ENCODE measurements around the gene GDI1. TPM values are rescaled to one million over a fixed set of nuclear protein-coding genes. Genes with fewer than 3 reads are reported as not detected.

GDI1 gene
- polyA plus RNA-seq, 1 of the 3 experiments (the other 2 are of a cell fraction): 408 TPM

- Histone ChIP-seq H3F3A (replicated peaks; ENCODE audit: insufficient read depth) (peaks cover 4% of the 10 kb centered on the region), H3K27me3 (ENCODE audit: insufficient read depth) (peaks cover 23% of the 10 kb centered on the region), H3K4me2 (peak overlapping the region; percentile 84), H3K79me2 (ENCODE audit: insufficient read depth) (peaks cover 32% of the 10 kb centered on the region), H3K36me3 (replicated peaks in 1 of 2; ENCODE audit: control insufficient read depth in 1 of 2, insufficient read depth in 2 of 2, low read length in 1 of 2) (peaks cover 0 to 17% of the 10 kb centered on the region in 2 experiments), H3K9me2 (no peaks in the 10 kb centered on the region), H3K4me1 (ENCODE audit: control insufficient read depth in 1 of 2, insufficient read depth in 2 of 2, low read depth in 1 of 2, low read length in 1 of 2) (peaks cover 0 to 14% of the 10 kb centered on the region in 2 experiments; a peak in 1 of 4 replicates), H3K27ac (ENCODE audit: low read depth in 2 of 2, low read length in 1 of 2) (no peak overlapping the region; a peak in 1 of 4 replicates), H3K9ac (peak overlapping the region; percentile 63), H3K9me3 (no peaks in the 10 kb centered on the region), H4K20me1 (ENCODE audit: insufficient read depth) (peaks cover 16% of the 10 kb centered on the region; the same call in 1 of the 2 replicates), H3K4me3 (ENCODE audit: low read depth in 2 of 2, low read length in 1 of 2) (peak overlapping the region; percentile 59 to 66), H2AFZ (ENCODE audit: low read depth) (no peak overlapping the region)
- TF ChIP-seq CHD2 (IDR thresholded peaks at IDR 0.05; ENCODE audit: low read length, partially characterized antibody) (no peak), NRF1 (IDR thresholded peaks at IDR 0.05; ENCODE audit: low read depth, low read length) (no peak), NFIC (IDR thresholded peaks at IDR 0.05; ENCODE audit: borderline replicate concordance) (no peak), TEAD4 (IDR thresholded peaks at IDR 0.05; ENCODE audit: borderline replicate concordance, insufficient read depth) (no peak), MEF2A (IDR thresholded peaks at IDR 0.05; ENCODE audit: borderline replicate concordance, low read depth) (no peak), MAX (IDR thresholded peaks at IDR 0.05; ENCODE audit: low read depth) (no peak), FOXM1 (IDR thresholded peaks at IDR 0.05; ENCODE audit: low read depth) (no peak), REST (IDR thresholded peaks at IDR 0.05; ENCODE audit: low read depth, low read length) (no peak), RAD21 (IDR thresholded peaks at IDR 0.05; ENCODE audit: low read length) (no peak), RXRA (IDR thresholded peaks at IDR 0.05; ENCODE audit: borderline replicate concordance, low read depth) (no peak), TCF12 (IDR thresholded peaks at IDR 0.05) (no peak)
- ChIA-PET CTCF (interaction anchor here (1.1 kb wide), 1 partner anchor 33 kb away, joined by 3 read pairs; no protein-coding TSS in a partner anchor), POLR2A (interaction anchor here (0.9 to 1.1 kb wide), 2 partner anchors 13 to 15 kb away, joined by 3 to 4 read pairs; no protein-coding TSS in a partner anchor)
- no peak for DNase-seq
- 21% methylated on average over 5 of the region's 13 CpGs for WGBS (ENCODE audit: low lambda C conversion rate)
These were observed 7.8 kb downstream of the GDI1 start for GRCh38 chrX:154444755-154445246.

- Histone ChIP-seq H3K27ac (ENCODE audit: low read depth in 2 of 2, low read length in 1 of 2) (no peak overlapping the region), H2AFZ (ENCODE audit: low read depth) (no peak overlapping the region), H3K4me3 (ENCODE audit: low read depth in 2 of 2, low read length in 1 of 2) (no peak overlapping the region), H3K9me3 (no peaks in the 10 kb centered on the region), H3K79me2 (ENCODE audit: insufficient read depth) (peaks cover 22% of the 10 kb centered on the region), H4K20me1 (ENCODE audit: insufficient read depth) (peaks cover 6% of the 10 kb centered on the region; the same call in 1 of the 2 replicates), H3K4me2 (peak overlapping the region; percentile 84; the same call in 1 of the 2 replicates), H3K4me1 (ENCODE audit: control insufficient read depth in 1 of 2, insufficient read depth in 2 of 2, low read depth in 1 of 2, low read length in 1 of 2) (peaks cover 0 to 14% of the 10 kb centered on the region in 2 experiments; a peak in 1 of 4 replicates), H3F3A (replicated peaks; ENCODE audit: insufficient read depth) (peaks cover 4% of the 10 kb centered on the region), H3K9me2 (no peaks in the 10 kb centered on the region), H3K9ac (no peak overlapping the region), H3K36me3 (replicated peaks in 1 of 2; ENCODE audit: control insufficient read depth in 1 of 2, insufficient read depth in 2 of 2, low read length in 1 of 2) (peaks cover 0 to 14% of the 10 kb centered on the region in 2 experiments), H3K27me3 (ENCODE audit: insufficient read depth) (peaks cover 23% of the 10 kb centered on the region)
- no peak for DNase-seq
- CTCF ChIA-PET: interaction anchor here (1.1 kb wide), 1 partner anchor 32 kb away, joined by 3 read pairs; no protein-coding TSS in a partner anchor
- POLR2A ChIA-PET: interaction anchor here (0.5 kb wide), 1 partner anchor 67 kb away, joined by 3 read pairs; the partner anchor contains the start of gene EMD
- WGBS (ENCODE audit: low lambda C conversion rate): 65% methylated on average over 13 of the region's 16 CpGs
- TF ChIP-seq FOXJ3 (CRISPR knock-in tag; IDR thresholded peaks at IDR 0.05) (no peak), NRF1 (IDR thresholded peaks at IDR 0.05; ENCODE audit: low read depth, low read length) (no peak), TCF12 (IDR thresholded peaks at IDR 0.05) (no peak), MAX (IDR thresholded peaks at IDR 0.05; ENCODE audit: low read depth) (no peak), RAD21 (IDR thresholded peaks at IDR 0.05; ENCODE audit: low read length) (no peak), ELF1 (IDR thresholded peaks at IDR 0.05) (no peak), REST (IDR thresholded peaks at IDR 0.05; ENCODE audit: low read depth, low read length) (no peak)
- TF ChIP-seq, protein P1, sequence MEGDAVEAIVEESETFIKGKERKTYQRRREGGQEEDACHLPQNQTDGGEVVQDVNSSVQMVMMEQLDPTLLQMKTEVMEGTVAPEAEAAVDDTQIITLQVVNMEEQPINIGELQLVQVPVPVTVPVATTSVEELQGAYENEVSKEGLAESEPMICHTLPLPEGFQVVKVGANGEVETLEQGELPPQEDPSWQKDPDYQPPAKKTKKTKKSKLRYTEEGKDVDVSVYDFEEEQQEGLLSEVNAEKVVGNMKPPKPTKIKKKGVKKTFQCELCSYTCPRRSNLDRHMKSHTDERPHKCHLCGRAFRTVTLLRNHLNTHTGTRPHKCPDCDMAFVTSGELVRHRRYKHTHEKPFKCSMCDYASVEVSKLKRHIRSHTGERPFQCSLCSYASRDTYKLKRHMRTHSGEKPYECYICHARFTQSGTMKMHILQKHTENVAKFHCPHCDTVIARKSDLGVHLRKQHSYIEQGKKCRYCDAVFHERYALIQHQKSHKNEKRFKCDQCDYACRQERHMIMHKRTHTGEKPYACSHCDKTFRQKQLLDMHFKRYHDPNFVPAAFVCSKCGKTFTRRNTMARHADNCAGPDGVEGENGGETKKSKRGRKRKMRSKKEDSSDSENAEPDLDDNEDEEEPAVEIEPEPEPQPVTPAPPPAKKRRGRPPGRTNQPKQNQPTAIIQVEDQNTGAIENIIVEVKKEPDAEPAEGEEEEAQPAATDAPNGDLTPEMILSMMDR (IDR thresholded peaks at IDR 0.05): no peak
These were observed 8.8 kb downstream of the GDI1 start for GRCh38 chrX:154445776-154446175.
